Central memory CD8-positive, alpha-beta T cell (primary cell): Measurements from ENCODE around the gene CASP3.

Experiments used
- ATAC-seq: fragments of 150-1000 bp; cut with Tn5 transposase; replicated peaks from 2 replicates; pipeline ENCODE4 v1.10.0; 2022; ENCODE audit warnings: mild to moderate bottlenecking, moderate FRiP score, moderate number of reproducible peaks; ENCODE audit not compliant: poor library complexity, severe bottlenecking; ENCODE audit errors: extremely low read depth
- DNase-seq, 2 donors: peaks; one replicate each; pipeline ENCODE4 v3.0.0; 2021; ENCODE audit warnings: low spot score in 2 of 2
- H3K27ac Mint-ChIP-seq: one replicate; pipeline ENCODE4 v1.8.0; 2022; ENCODE audit warnings: low read depth, mild to moderate bottlenecking, moderate library complexity, mixed read lengths
- H3K27me3 Mint-ChIP-seq: one replicate; pipeline ENCODE4 v1.8.0; 2022; ENCODE audit warnings: mixed read lengths
- H3K36me3 Mint-ChIP-seq: one replicate; pipeline ENCODE4 v1.8.0; 2022; ENCODE audit warnings: mild to moderate bottlenecking, moderate library complexity, mixed read lengths; ENCODE audit not compliant: insufficient read depth
- H3K4me1 Mint-ChIP-seq: one replicate; pipeline ENCODE4 v1.8.0; 2022; ENCODE audit warnings: mixed read lengths
- H3K4me3 Mint-ChIP-seq: one replicate; pipeline ENCODE4 v1.8.0; 2022; ENCODE audit warnings: mild to moderate bottlenecking, moderate library complexity, mixed read lengths
- H3K9me3 Mint-ChIP-seq: one replicate; pipeline ENCODE4 v1.8.0; 2022; ENCODE audit warnings: mixed read lengths

The CASP3 gene

GRCh38 chr4:184649026-184649970, at the start of gene CASP3, which contains the start of gene PRIMPOL:
TSS of gene CASP3 (minus strand) at chr4:184649447. CDS start at chr4:184638453, 10,994 bp downstream.
TSS of gene PRIMPOL (plus strand) at chr4:184649738. CDS start at chr4:184657141, 7,403 bp downstream.
- peaks cover 60% of the 10 kb centered on the region for H3K4me1 Mint-ChIP-seq
- peak within 1 kb of the TSS; percentile 95 for H3K4me3 Mint-ChIP-seq
- peak; percentile 89 for ATAC-seq
- H3K27me3 Mint-ChIP-seq, result no peaks in the 10 kb centered on the region
- H3K27ac Mint-ChIP-seq, result peak within 1 kb of the TSS; percentile 94
- peak; percentile 86 to 92 for DNase-seq
- no peaks in the 10 kb centered on the region for H3K9me3 Mint-ChIP-seq
- peaks cover 18% of the 10 kb centered on the region for H3K36me3 Mint-ChIP-seq

GRCh38 chr4:184697956-184698355, 48.7 kb upstream of the CASP3 start:
- Mint-ChIP-seq H3K36me3 (peaks cover 15% of the 10 kb centered on the region), H3K9me3 (no peaks in the 10 kb centered on the region), H3K27me3 (no peaks in the 10 kb centered on the region), H3K4me1 (no peaks in the 10 kb centered on the region), H3K4me3 (no peak overlapping the region), H3K27ac (no peak overlapping the region)
- DNase-seq (no peak), ATAC-seq (no peak)

GRCh38 chr4:184695178-184695896, 46.1 kb upstream of the CASP3 start:
- Mint-ChIP-seq H3K4me1 (no peaks in the 10 kb centered on the region), H3K4me3 (no peak overlapping the region)

GRCh38 chr4:184694412-184694956, 45.2 kb upstream of the CASP3 start:
- no peak overlapping the region for H3K27ac Mint-ChIP-seq
- H3K4me3 Mint-ChIP-seq, result no peak overlapping the region
- H3K9me3 Mint-ChIP-seq, result no peaks in the 10 kb centered on the region
- H3K27me3 Mint-ChIP-seq, result no peaks in the 10 kb centered on the region
- no peaks in the 10 kb centered on the region for H3K4me1 Mint-ChIP-seq
- no peak for DNase-seq
- H3K36me3 Mint-ChIP-seq, result peaks cover 22% of the 10 kb centered on the region
- no peak for ATAC-seq

More at GRCh38 chr4:184695178-184695896, 46.1 kb upstream of the CASP3 start:
- Mint-ChIP-seq H3K27ac (no peak overlapping the region), H3K36me3 (peaks cover 22% of the 10 kb centered on the region), H3K9me3 (no peaks in the 10 kb centered on the region), H3K27me3 (no peaks in the 10 kb centered on the region)
- DNase-seq, result no peak
- ATAC-seq, result no peak

GRCh38 chr4:184693056-184693455, 43.8 kb upstream of the CASP3 start:
- no peak for ATAC-seq
- H3K4me3 Mint-ChIP-seq, result no peak overlapping the region
- H3K36me3 Mint-ChIP-seq, result peaks cover 22% of the 10 kb centered on the region
- H3K27ac Mint-ChIP-seq, result peak overlapping the region; percentile 10
- H3K9me3 Mint-ChIP-seq, result no peaks in the 10 kb centered on the region
- DNase-seq, result no peak
- no peaks in the 10 kb centered on the region for H3K4me1 Mint-ChIP-seq
- no peaks in the 10 kb centered on the region for H3K27me3 Mint-ChIP-seq

- no peaks in the 10 kb centered on the region for H3K27me3 Mint-ChIP-seq
- no peaks in the 10 kb centered on the region for H3K9me3 Mint-ChIP-seq
- H3K4me3 Mint-ChIP-seq, result no peak overlapping the region
- DNase-seq, result no peak
- no peak overlapping the region for H3K27ac Mint-ChIP-seq
- ATAC-seq, result no peak
- H3K4me1 Mint-ChIP-seq, result peaks cover under 1% of the 10 kb centered on the region
- H3K36me3 Mint-ChIP-seq, result peaks cover 19% of the 10 kb centered on the region
These were observed 40.4 kb upstream of the CASP3 start for GRCh38 chr4:184689681-184690080.

GRCh38 chr4:184688447-184688846, 39.2 kb upstream of the CASP3 start:
- no peak overlapping the region for H3K27ac Mint-ChIP-seq
- peaks cover 14% of the 10 kb centered on the region for H3K36me3 Mint-ChIP-seq
- H3K9me3 Mint-ChIP-seq, result no peaks in the 10 kb centered on the region
- no peak for DNase-seq
- no peak for ATAC-seq
- H3K27me3 Mint-ChIP-seq, result no peaks in the 10 kb centered on the region
- peaks cover 6% of the 10 kb centered on the region for H3K4me1 Mint-ChIP-seq
- no peak overlapping the region for H3K4me3 Mint-ChIP-seq

GRCh38 chr4:184688005-184688404, 38.8 kb upstream of the CASP3 start:
- DNase-seq, result no peak
- ATAC-seq, result no peak
- no peak overlapping the region for H3K27ac Mint-ChIP-seq
- no peaks in the 10 kb centered on the region for H3K27me3 Mint-ChIP-seq
- H3K9me3 Mint-ChIP-seq, result no peaks in the 10 kb centered on the region
- no peak overlapping the region for H3K4me3 Mint-ChIP-seq
- peaks cover 12% of the 10 kb centered on the region for H3K36me3 Mint-ChIP-seq
- peaks cover 6% of the 10 kb centered on the region for H3K4me1 Mint-ChIP-seq

GRCh38 chr4:184684491-184685189, 35.4 kb upstream of the CASP3 start:
- H3K27ac Mint-ChIP-seq, result no peak overlapping the region

GRCh38 chr4:184681916-184682315, 32.7 kb upstream of the CASP3 start:
- Mint-ChIP-seq H3K4me3 (no peak overlapping the region), H3K27me3 (no peaks in the 10 kb centered on the region), H3K27ac (no peak overlapping the region), H3K9me3 (no peaks in the 10 kb centered on the region), H3K4me1 (peaks cover 6% of the 10 kb centered on the region), H3K36me3 (peaks cover 1% of the 10 kb centered on the region)
- DNase-seq, result no peak
- ATAC-seq, result no peak

More at GRCh38 chr4:184684491-184685189, 35.4 kb upstream of the CASP3 start:
- Mint-ChIP-seq H3K27me3 (no peaks in the 10 kb centered on the region), H3K36me3 (peaks cover 4% of the 10 kb centered on the region), H3K4me1 (peaks cover 6% of the 10 kb centered on the region), H3K9me3 (no peaks in the 10 kb centered on the region), H3K4me3 (no peak overlapping the region)
- ATAC-seq (peak; percentile 43), DNase-seq (no peak)

GRCh38 chr4:184680698-184681097, 31.5 kb upstream of the CASP3 start:
- peaks cover 6% of the 10 kb centered on the region for H3K4me1 Mint-ChIP-seq
- H3K9me3 Mint-ChIP-seq, result no peaks in the 10 kb centered on the region
- H3K4me3 Mint-ChIP-seq, result no peak overlapping the region
- no peak for DNase-seq
- no peak overlapping the region for H3K27ac Mint-ChIP-seq
- no peak for ATAC-seq
- no peaks in the 10 kb centered on the region for H3K27me3 Mint-ChIP-seq
- no peaks in the 10 kb centered on the region for H3K36me3 Mint-ChIP-seq
